WTC11 (cell line): ENCODE results near the gene MKLN1.

Experiments used
- ESRRA ChIP-seq: sonication (generic); formaldehyde crosslinking; IDR thresholded peaks from 2 replicates; pipeline ENCODE4 v1.8.1; 2022; ENCODE audit warnings: mild to moderate bottlenecking, missing genetic modification reagents, borderline replicate concordance
- TF ChIP-seq, protein P1 (sequence below): sonication (generic); formaldehyde crosslinking; IDR thresholded peaks from 2 replicates; pipeline ENCODE4 v1.8.0; 2023; ENCODE audit warnings: missing genetic modification reagents, mild to moderate bottlenecking, borderline replicate concordance

DNA sequence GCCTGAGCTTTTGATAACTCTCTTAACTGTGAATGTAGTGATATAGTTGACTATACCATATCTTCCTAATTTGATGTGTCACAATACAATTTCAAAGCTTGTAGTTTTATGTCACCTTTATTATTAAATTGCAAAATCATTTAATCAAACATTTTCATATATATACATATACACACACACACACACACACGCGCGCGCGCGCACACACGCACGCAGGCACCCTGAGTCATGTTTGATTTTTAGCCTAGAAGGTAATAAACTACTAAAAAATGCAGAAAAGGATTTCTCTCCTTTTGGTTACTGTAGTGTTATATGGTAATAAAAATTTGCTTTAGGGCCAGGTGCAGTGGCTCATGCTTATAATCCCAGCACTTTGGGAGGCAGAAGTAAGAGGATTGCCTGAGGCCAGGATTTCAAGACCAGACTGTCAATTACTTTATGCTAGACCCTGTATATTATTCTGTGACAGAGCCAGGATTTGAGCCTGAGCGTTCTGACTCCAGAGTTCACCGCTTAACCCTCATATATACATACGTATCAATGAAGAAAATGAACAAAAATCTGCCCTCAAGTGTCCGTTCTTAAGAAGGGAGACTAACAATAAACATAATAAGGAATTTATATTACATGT lies 139.2 kb downstream of the MKLN1 start:
- TF ChIP-seq, protein P1, sequence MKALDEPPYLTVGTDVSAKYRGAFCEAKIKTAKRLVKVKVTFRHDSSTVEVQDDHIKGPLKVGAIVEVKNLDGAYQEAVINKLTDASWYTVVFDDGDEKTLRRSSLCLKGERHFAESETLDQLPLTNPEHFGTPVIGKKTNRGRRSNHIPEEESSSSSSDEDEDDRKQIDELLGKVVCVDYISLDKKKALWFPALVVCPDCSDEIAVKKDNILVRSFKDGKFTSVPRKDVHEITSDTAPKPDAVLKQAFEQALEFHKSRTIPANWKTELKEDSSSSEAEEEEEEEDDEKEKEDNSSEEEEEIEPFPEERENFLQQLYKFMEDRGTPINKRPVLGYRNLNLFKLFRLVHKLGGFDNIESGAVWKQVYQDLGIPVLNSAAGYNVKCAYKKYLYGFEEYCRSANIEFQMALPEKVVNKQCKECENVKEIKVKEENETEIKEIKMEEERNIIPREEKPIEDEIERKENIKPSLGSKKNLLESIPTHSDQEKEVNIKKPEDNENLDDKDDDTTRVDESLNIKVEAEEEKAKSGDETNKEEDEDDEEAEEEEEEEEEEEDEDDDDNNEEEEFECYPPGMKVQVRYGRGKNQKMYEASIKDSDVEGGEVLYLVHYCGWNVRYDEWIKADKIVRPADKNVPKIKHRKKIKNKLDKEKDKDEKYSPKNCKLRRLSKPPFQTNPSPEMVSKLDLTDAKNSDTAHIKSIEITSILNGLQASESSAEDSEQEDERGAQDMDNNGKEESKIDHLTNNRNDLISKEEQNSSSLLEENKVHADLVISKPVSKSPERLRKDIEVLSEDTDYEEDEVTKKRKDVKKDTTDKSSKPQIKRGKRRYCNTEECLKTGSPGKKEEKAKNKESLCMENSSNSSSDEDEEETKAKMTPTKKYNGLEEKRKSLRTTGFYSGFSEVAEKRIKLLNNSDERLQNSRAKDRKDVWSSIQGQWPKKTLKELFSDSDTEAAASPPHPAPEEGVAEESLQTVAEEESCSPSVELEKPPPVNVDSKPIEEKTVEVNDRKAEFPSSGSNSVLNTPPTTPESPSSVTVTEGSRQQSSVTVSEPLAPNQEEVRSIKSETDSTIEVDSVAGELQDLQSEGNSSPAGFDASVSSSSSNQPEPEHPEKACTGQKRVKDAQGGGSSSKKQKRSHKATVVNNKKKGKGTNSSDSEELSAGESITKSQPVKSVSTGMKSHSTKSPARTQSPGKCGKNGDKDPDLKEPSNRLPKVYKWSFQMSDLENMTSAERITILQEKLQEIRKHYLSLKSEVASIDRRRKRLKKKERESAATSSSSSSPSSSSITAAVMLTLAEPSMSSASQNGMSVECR = no peak
- TF ChIP-seq ESRRA (CRISPR knock-in tag) = no peak
